BLaER1 treated with 17β-estradiol and CSF1 and Interleukin-3, amounts not matched to agents 10 nM and 100 nM (cell line): ENCODE measurements around the gene SWI5.

ENCODE experiments used
- H3K27ac ChIP-seq, 11 experiments: shearing (Covaris generic); formaldehyde crosslinking; 2 replicates each; pipeline ENCODE4 v1.8.1; 2022
- H3K27me3 ChIP-seq, 11 experiments: shearing (Covaris generic); formaldehyde crosslinking; 2 replicates each; pipeline ENCODE4 v1.8.1; 2022
- H3K36me3 ChIP-seq, 11 experiments: shearing (Covaris generic); formaldehyde crosslinking; 2 replicates each; pipeline ENCODE4 v1.8.1; 2022
- H3K4me1 ChIP-seq, 10 experiments: shearing (Covaris generic); formaldehyde crosslinking; 2 replicates each; pipeline ENCODE4 v1.8.1; 2022
- H3K4me2 ChIP-seq, 11 experiments: shearing (Covaris generic); formaldehyde crosslinking; 2 replicates each; pipeline ENCODE4 v1.8.1; 2022
- H3K4me3 ChIP-seq, 10 experiments: shearing (Covaris generic); formaldehyde crosslinking; 2 replicates each; pipeline ENCODE4 v1.8.1; 2022
- H3K9ac ChIP-seq, 11 experiments: shearing (Covaris generic); formaldehyde crosslinking; 2 replicates each; pipeline ENCODE4 v1.8.1; 2022
- H3K9me3 ChIP-seq, 11 experiments: shearing (Covaris generic); formaldehyde crosslinking; replicated peaks in 1 of 11; 2 replicates each; pipeline ENCODE4 v1.8.1; 2022
- H4K20me1 ChIP-seq, 11 experiments: shearing (Covaris generic); formaldehyde crosslinking; 2 replicates each; pipeline ENCODE4 v1.8.1; 2022
- Cebpa-rat ChIP-seq, 11 experiments: shearing (Covaris generic); IDR thresholded peaks; 2 replicates each; pipeline ENCODE4 v1.8.1; 2022

SWI5 gene

GRCh38 chr9:128243215-128244018 is 32.7 kb upstream of the SWI5 start:
- H4K20me1 ChIP-seq: no peaks in the 10 kb centered on the region
- H3K27me3 ChIP-seq: no peaks in the 10 kb centered on the region
- H3K36me3 ChIP-seq: no peaks in the 10 kb centered on the region
- peak overlapping the region; percentile 68 to 91 (median 82) for H3K4me2 ChIP-seq
- peak overlapping the region in 2 of 11 experiments; percentile 75; a peak in 5 of 22 replicates for H3K9ac ChIP-seq
- TF ChIP-seq Cebpa-rat (IDR thresholded peaks at IDR 0.05): no peak
- no peak overlapping the region for H3K4me3 ChIP-seq
- H3K4me1 ChIP-seq: peaks cover 34 to 58% (median 47%) of the 10 kb centered on the region in 10 experiments
- H3K27ac ChIP-seq: peak overlapping the region in 5 of 11 experiments; percentile 13 to 89 (median 46); a peak in 5 of 22 replicates
- H3K9me3 ChIP-seq: no peaks in the 10 kb centered on the region

- TF ChIP-seq Cebpa-rat (IDR thresholded peaks at IDR 0.05): no peak
- H3K4me3 ChIP-seq: peak overlapping the region in 8 of 10 experiments; percentile 29 to 56 (median 42); a peak in 12 of 20 replicates
These were observed 31.8 kb upstream of the SWI5 start for GRCh38 chr9:128244091-128244836.

GRCh38 chr9:128244837-128245231 is 31.2 kb upstream of the SWI5 start:
- Histone ChIP-seq H4K20me1 (no peaks in the 10 kb centered on the region), H3K36me3 (no peaks in the 10 kb centered on the region), H3K4me3 (peak overlapping the region in 8 of 10 experiments; percentile 29 to 56 (median 42); a peak in 11 of 20 replicates), H3K4me1 (peaks cover 34 to 58% (median 47%) of the 10 kb centered on the region in 10 experiments), H3K4me2 (peak overlapping the region; percentile 68 to 91 (median 82)), H3K9me3 (no peaks in the 10 kb centered on the region), H3K27ac (peak overlapping the region in 10 of 11 experiments; percentile 49 to 90 (median 82); a peak in 19 of 22 replicates), H3K9ac (peak overlapping the region in 10 of 11 experiments; percentile 48 to 78 (median 72); a peak in 17 of 22 replicates), H3K27me3 (no peaks in the 10 kb centered on the region)
- no peak for TF ChIP-seq Cebpa-rat (IDR thresholded peaks at IDR 0.05)

More at GRCh38 chr9:128244091-128244836, 31.8 kb upstream of the SWI5 start:
- no peaks in the 10 kb centered on the region for H3K27me3 ChIP-seq
- peak overlapping the region in 10 of 11 experiments; percentile 48 to 78 (median 72); a peak in 17 of 22 replicates for H3K9ac ChIP-seq
- no peaks in the 10 kb centered on the region for H3K36me3 ChIP-seq
- H3K4me1 ChIP-seq: peaks cover 34 to 58% (median 47%) of the 10 kb centered on the region in 10 experiments
- H4K20me1 ChIP-seq: no peaks in the 10 kb centered on the region
- H3K27ac ChIP-seq: peak overlapping the region in 10 of 11 experiments; percentile 49 to 90 (median 82); a peak in 19 of 22 replicates
- peak overlapping the region; percentile 68 to 91 (median 82) for H3K4me2 ChIP-seq
- no peaks in the 10 kb centered on the region for H3K9me3 ChIP-seq

GRCh38 chr9:128245421-128246151 is 30.5 kb upstream of the SWI5 start:
- H4K20me1 ChIP-seq: no peaks in the 10 kb centered on the region
- H3K9ac ChIP-seq: peak overlapping the region in 10 of 11 experiments; percentile 55 to 78 (median 69); a peak in 20 of 22 replicates
- no peaks in the 10 kb centered on the region for H3K36me3 ChIP-seq
- H3K4me1 ChIP-seq: peaks cover 34 to 59% (median 48%) of the 10 kb centered on the region in 10 experiments
- peak overlapping the region; percentile 68 to 91 (median 87) for H3K4me2 ChIP-seq
- no peaks in the 10 kb centered on the region for H3K27me3 ChIP-seq
- no peak for TF ChIP-seq Cebpa-rat (IDR thresholded peaks at IDR 0.05)
- H3K9me3 ChIP-seq: no peaks in the 10 kb centered on the region
- H3K4me3 ChIP-seq: peak overlapping the region in 1 of 10 experiments; percentile 32; a peak in 1 of 20 replicates
- H3K27ac ChIP-seq: peak overlapping the region in 10 of 11 experiments; percentile 47 to 90 (median 82); a peak in 20 of 22 replicates

- Histone ChIP-seq H3K27ac (peak overlapping the region in 10 of 11 experiments; percentile 43 to 90 (median 82); a peak in 20 of 22 replicates), H3K4me1 (peaks cover 43 to 60% (median 54%) of the 10 kb centered on the region in 10 experiments), H3K9ac (peak overlapping the region in 10 of 11 experiments; percentile 55 to 78 (median 69); a peak in 18 of 22 replicates), H3K9me3 (no peaks in the 10 kb centered on the region), H3K4me3 (no peak overlapping the region), H3K36me3 (no peaks in the 10 kb centered on the region), H3K4me2 (peak overlapping the region; percentile 68 to 91 (median 87)), H4K20me1 (0 out of 22 replicates have a peak, but pooled peaks cover 0 to 3% (median 0%) of the 10 kb centered on the region in 11 experiments), H3K27me3 (peaks cover 0 to 6% (median 4%) of the 10 kb centered on the region in 11 experiments; a peak in 11 of 22 replicates)
- TF ChIP-seq Cebpa-rat (IDR thresholded peaks at IDR 0.05): no peak
These were observed 29.6 kb upstream of the SWI5 start for GRCh38 chr9:128246471-128246870.

GRCh38 chr9:128247226-128247803 is 28.8 kb upstream of the SWI5 start:
- Histone ChIP-seq H3K4me3 (no peak overlapping the region), H4K20me1 (peaks cover 0 to 11% (median 0%) of the 10 kb centered on the region in 11 experiments; a peak in 3 of 22 replicates), H3K36me3 (no peaks in the 10 kb centered on the region), H3K9me3 (no peaks in the 10 kb centered on the region), H3K4me1 (peaks cover 48 to 68% (median 57%) of the 10 kb centered on the region in 10 experiments), H3K27ac (peak overlapping the region in 1 of 11 experiments; percentile 6; a peak in 2 of 22 replicates), H3K9ac (no peak overlapping the region), H3K4me2 (no peak overlapping the region), H3K27me3 (peaks cover 0 to 11% (median 5%) of the 10 kb centered on the region in 11 experiments; a peak in 11 of 22 replicates)
- no peak for TF ChIP-seq Cebpa-rat (IDR thresholded peaks at IDR 0.05)

DNA sequence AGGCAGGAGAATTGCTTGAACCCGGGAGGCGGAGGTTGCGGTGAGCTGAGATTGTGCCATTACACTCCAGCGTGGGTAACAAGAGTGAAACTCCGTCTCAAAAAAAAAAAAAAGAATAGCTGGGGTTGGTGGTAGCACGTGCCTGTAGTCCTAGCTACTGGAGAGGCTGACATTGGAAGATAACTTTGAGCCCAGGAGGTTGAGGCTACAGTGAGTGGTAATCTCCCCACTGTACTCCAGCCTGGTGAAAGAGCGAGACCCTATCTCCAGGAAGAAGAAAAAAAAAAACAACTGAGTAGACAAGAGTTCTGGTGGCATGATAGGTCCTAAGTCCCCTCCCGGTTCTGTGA is 26.5 kb upstream of the SWI5 start:
- Histone ChIP-seq H3K36me3 (peaks cover 0 to 10% (median 0%) of the 10 kb centered on the region in 11 experiments; a peak in 2 of 22 replicates), H3K4me3 (no peak overlapping the region), H3K4me2 (0 out of 22 replicates have a peak overlapping the region, but pooled peaks of 1 of the 11 experiments have one; percentile 18), H3K27me3 (peaks cover 0 to 11% (median 5%) of the 10 kb centered on the region in 11 experiments; a peak in 11 of 22 replicates), H3K9ac (no peak overlapping the region), H3K9me3 (no peaks in the 10 kb centered on the region), H3K4me1 (peaks cover 31 to 66% (median 52%) of the 10 kb centered on the region in 10 experiments), H4K20me1 (peaks cover 0 to 30% (median 0%) of the 10 kb centered on the region in 11 experiments; a peak in 4 of 22 replicates), H3K27ac (no peak overlapping the region; a peak in 1 of 22 replicates)
- TF ChIP-seq Cebpa-rat (IDR thresholded peaks at IDR 0.05): no peak
